Measurements from ENCODE around the gene NTNG2. TPM values are rescaled to one million over a fixed set of nuclear protein-coding genes. Genes with fewer than 3 reads are reported as not detected.

Gene NTNG2
- total and polyA plus RNA-seq, 2 donors (not counting 3 experiments of a cell fraction or from before 2014, with no cell fraction given), result 0.08 to 0.88 TPM

GRCh38 chr9:132124800-132125199 lies 37.1 kb upstream of the NTNG2 start:
- no peak overlapping the region for H3K9ac ChIP-seq (replicated peaks; ENCODE audit: extremely low read depth, insufficient read depth, low read length)
- H3K9me1 ChIP-seq (replicated peaks; ENCODE audit: control insufficient read depth, extremely low read depth, insufficient read depth, low read length), result no peaks in the 10 kb centered on the region
- intact Hi-C loops (cut with micrococcal nuclease), result no loop called here
- CTCF ChIA-PET, result interaction anchor here (2.0 kb wide), 1 partner anchor 10 kb away, joined by 6 read pairs; no protein-coding TSS in a partner anchor
- no peak overlapping the region for H3K4me2 ChIP-seq (ENCODE audit: insufficient read depth, low read length)
- H3K27me3 ChIP-seq (ENCODE audit: control insufficient read depth in 2 of 2, insufficient read depth in 2 of 2, low read length in 2 of 2), result peaks cover 23 to 29% of the 10 kb centered on the region in 2 experiments
- H3K27ac ChIP-seq (ENCODE audit: insufficient read depth, low read depth, low read length), result no peak overlapping the region
- dilution Hi-C loops (cut with MboI; ENCODE audit: extremely low pct_ligation_motif_present, low sequenced_read_pairs), result loop anchor here (25.0 kb wide), 1 partner anchor 312 kb away; no protein-coding TSS in a partner anchor
- DNase-seq (ENCODE audit: low read depth, low spot score) (no peak), FAIRE-seq (no peak)
- H3K79me2 ChIP-seq (ENCODE audit: control insufficient read depth, insufficient read depth, low read length), result no peaks in the 10 kb centered on the region
- POLR2A ChIA-PET, result no interaction called here
- no peaks in the 10 kb centered on the region for H3K9me3 ChIP-seq (replicated peaks; ENCODE audit: control insufficient read depth, insufficient read depth, low read length)
- BruUV-seq (replicated peaks), result no TSS peak
- no peaks in the 10 kb centered on the region for H3K36me3 ChIP-seq (ENCODE audit: control insufficient read depth in 2 of 2, extremely low read depth in 1 of 2, insufficient read depth in 2 of 2, low read length in 2 of 2)
- no peaks in the 10 kb centered on the region for H4K20me1 ChIP-seq (replicated peaks; ENCODE audit: control insufficient read depth, extremely low read depth, insufficient read depth, low read length)
- H2AFZ ChIP-seq (ENCODE audit: low read depth, low read length), result no peak overlapping the region
- peaks cover 9% of the 10 kb centered on the region for H3K4me1 ChIP-seq (ENCODE audit: control insufficient read depth, extremely low read depth, insufficient read depth, low read length)
- TF ChIP-seq, protein P1, sequence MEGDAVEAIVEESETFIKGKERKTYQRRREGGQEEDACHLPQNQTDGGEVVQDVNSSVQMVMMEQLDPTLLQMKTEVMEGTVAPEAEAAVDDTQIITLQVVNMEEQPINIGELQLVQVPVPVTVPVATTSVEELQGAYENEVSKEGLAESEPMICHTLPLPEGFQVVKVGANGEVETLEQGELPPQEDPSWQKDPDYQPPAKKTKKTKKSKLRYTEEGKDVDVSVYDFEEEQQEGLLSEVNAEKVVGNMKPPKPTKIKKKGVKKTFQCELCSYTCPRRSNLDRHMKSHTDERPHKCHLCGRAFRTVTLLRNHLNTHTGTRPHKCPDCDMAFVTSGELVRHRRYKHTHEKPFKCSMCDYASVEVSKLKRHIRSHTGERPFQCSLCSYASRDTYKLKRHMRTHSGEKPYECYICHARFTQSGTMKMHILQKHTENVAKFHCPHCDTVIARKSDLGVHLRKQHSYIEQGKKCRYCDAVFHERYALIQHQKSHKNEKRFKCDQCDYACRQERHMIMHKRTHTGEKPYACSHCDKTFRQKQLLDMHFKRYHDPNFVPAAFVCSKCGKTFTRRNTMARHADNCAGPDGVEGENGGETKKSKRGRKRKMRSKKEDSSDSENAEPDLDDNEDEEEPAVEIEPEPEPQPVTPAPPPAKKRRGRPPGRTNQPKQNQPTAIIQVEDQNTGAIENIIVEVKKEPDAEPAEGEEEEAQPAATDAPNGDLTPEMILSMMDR (IDR thresholded peaks at IDR 0.05; ENCODE audit: extremely low read depth in 1 of 2, insufficient read depth in 1 of 2, low read depth in 1 of 2, low read length in 2 of 2), result no peak
- no peak for TF ChIP-seq FOS (IDR thresholded peaks at IDR 0.05; ENCODE audit: borderline replicate concordance, insufficient read depth, low read length)
- TF ChIP-seq POLR2AphosphoS5 (IDR thresholded peaks at IDR 0.05; ENCODE audit: insufficient read depth, low read depth, low read length), result no peak
- no peak for TF ChIP-seq EZH2 (IDR thresholded peaks at IDR 0.05; ENCODE audit: borderline replicate concordance, low read depth, low read length, severe bottlenecking)
- TF ChIP-seq MYC (IDR thresholded peaks at IDR 0.05; ENCODE audit: low read depth, low read length), result no peak
- TF ChIP-seq GATA2 (IDR thresholded peaks at IDR 0.05; ENCODE audit: insufficient read depth, insufficient read length, low read depth, low read length), result no peak
- TF ChIP-seq, protein P2, sequence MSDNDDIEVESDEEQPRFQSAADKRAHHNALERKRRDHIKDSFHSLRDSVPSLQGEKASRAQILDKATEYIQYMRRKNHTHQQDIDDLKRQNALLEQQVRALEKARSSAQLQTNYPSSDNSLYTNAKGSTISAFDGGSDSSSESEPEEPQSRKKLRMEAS (IDR thresholded peaks at IDR 0.05; ENCODE audit: insufficient read depth, insufficient read length), result no peak
- no peak for TF ChIP-seq JUN (IDR thresholded peaks at IDR 0.05; ENCODE audit: borderline replicate concordance, insufficient read depth, insufficient read length, low read depth)
- no peak for TF ChIP-seq POLR2A (IDR thresholded peaks at IDR 0.05; ENCODE audit: low read depth, low read length)
- no peak overlapping the region for H3K4me3 ChIP-seq (replicated peaks in 1 of 3; ENCODE audit: insufficient read depth in 1 of 3, low read depth in 1 of 3, low read length in 3 of 3)
